K562 treated with DMSO at 1 percent for 48 hours (cell line): ENCODE results near the gene GPHA2. TPM values are rescaled to one million over a fixed set of nuclear protein-coding genes. Genes with fewer than 3 reads are reported as not detected.

Source experiments
- total RNA-seq: library from RNA; unstranded; fragments of 300-600 nt; gene quantifications from 2 replicates; pipeline ENCODE4 v1.2.3, GENCODE V29; 2022; ENCODE audit warnings: low replicate concordance; ENCODE audit errors: extremely low read depth

The GPHA2 gene, protein sequence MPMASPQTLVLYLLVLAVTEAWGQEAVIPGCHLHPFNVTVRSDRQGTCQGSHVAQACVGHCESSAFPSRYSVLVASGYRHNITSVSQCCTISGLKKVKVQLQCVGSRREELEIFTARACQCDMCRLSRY
- total RNA-seq: not detected in 2 replicates

DNA sequence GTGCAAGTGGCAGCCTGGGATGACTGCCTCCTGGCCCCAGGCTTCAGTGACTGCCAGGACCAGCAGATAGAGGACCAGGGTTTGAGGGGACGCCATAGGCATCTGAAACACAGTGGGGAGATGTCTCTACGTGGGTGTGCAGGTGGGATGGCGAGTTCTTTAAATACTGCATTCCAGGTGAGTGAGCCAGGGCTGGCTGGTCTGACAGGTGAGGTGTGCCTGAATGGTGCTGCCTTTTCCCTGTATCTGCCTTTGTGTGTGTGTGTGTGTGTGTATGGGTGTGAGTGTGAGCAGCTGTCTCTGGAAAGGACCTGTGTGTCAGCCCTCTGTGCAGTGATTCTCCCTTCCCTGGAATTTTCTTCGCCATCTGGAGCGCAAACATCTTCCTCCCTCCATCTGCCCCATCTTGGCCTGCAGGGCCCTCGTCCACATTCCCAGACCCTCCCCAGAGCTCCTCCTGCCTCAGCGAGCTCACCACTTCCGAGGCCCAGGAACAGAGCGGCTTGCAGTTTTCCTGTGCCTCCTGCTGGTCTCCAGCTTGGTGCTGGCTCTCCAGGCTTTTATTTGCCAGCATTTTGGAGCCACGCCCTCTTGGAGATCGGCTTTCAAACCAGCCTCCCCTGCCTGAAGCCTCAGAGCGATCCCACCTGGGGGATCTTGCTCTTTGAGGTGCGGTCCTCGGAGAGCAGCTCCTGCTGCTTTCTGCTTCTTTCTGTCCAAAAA lies at the start of gene GPHA2:
TSS of gene GPHA2 (minus strand) at position 535 of the 723 bp plus-strand sequence. CDS start at position 102, 433 bp downstream.

DNA sequence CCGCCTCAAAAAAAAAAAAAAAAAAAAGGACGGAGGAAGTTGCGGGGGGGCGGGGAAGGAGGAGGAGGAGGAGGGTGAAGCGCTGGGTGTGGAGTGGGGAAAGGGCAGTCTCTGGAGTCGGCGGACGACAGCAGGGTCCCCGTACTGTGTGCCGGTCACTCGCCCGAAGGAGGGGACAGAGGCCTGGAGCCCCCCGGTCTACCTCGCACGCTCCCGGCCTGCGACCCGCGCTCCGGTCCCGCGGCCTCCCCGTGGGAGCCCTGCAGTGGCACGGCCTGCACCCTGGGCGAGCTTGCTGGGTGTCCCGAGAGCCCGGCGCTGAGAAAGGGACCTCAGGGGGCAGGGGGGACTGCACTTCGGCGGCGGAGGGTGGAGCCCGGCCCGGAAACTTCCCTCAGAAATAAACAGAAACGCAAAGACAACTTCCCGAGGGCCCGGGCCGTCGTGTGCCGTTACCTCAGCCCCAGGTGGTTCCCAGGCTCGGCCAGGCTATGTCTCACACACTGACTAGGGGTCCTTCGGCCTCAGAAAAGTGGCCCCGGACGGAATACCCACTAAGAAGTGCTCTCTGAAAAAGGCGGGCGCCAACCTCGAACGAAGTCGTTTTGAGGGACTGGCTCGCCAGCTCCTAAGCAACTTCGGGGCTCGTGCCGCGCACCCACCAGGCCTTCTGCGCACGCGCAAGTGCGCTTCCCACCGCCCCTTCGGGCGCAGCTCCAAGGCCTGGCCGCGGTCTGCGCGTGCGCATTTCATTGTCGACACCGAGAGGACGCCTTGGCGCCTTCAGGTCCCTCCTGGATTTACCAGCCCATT lies 35.9 kb upstream of the GPHA2 start, which contains the start of gene MAJIN:
TSS of gene MAJIN (minus strand) at position 688 of the 813 bp plus-strand sequence. CDS start 12,703 bp downstream, outside the sequence.

DNA sequence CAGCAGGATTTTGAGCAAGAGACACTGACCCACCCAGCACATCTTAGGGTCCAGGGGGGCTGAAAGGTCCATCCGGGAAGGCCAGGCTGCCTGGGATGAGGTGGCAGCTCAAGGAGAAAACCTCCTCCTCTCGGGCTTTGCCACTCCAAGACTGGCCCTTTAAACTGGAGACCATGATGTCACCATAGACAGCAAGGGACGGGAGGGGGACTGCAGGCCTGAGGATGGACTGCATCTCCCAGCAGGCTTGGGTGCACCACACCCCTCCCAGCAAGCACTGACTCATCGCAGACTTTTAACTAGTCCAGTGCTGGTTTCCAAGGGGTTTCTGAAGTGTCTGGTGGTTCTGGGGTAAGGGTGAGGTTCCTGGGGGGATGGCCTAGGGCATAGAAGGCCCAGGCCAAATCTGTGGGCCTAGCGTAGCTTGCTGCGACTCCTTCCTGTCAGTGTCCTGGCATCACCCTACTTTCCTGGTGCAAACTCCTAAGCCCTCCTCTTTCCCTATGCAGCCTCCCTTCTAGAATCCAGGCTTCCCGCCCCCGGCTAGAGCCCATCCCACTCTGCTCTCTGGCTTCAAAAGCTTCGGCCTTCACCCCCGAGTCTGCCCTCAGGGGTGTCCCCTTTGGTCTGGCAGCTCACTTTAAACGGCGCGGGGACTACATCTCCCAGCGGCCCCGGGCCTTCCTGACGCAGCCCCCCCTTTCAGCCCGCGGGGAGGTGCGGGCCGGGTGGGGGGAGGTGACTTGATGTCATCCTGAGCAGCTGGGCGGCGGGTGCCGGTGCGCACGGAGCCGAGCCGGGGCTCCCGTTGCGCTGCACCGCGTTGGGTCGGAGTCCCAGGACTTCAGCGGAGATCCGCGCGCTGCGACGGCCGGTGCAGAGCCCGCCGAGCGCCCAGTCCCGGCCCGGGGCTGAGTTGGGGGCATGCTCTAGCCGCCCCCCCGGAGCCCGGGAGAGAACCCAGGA lies 11.5 kb downstream of the GPHA2 start, which contains the start of gene PPP2R5B:
TSS of gene PPP2R5B (plus strand) at position 746 of the 966 bp plus-strand sequence. CDS start 1,046 bp downstream, outside the sequence.

DNA sequence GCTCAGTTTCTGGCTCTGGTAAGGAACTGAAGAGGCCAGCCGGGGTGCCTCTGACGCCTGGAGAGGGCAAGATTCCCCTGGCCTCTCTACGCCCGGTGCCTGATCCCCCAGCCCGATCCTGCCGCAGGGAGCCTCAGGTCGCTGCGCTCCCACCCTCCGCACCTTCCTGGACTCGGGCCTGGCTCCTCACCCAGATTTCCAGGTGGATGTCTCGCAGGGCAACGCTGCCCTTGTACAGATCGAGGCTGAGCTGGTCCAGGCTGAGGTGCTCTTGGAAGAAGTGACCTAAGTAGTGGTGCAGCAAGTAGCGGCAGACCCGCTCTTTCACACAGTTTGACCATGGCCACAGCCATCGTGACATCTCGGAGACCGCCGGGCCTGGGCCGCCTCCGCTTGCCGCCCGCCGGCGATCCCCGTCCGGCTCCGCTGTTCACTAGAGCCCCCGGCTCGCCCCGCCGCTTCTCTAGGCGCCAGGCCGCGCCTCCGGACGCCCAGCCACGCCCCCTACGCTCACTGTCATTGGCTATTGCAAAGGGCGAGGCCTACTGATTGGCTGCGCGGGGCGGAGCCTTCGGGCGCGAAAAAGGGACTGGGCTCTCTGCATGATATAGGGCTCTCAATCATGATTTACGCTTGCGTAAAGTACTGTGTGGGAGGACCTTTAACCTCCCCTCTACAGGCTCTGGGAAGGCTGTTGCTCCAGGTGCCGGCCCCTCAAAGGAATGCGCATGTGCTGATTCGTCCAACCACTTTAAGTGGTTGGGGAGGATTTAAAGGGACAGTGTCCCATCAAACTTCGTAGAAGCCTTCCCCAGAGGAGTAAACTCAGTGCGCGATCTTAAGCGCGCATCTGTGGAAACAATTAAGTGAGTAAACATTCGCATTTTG lies 18.7 kb downstream of the GPHA2 start, which contains the start of gene ATG2A:
TSS of gene ATG2A (minus strand) at position 435 of the 888 bp plus-strand sequence. CDS start at position 361, 74 bp downstream.

Other genes starting within 250 kb of the GPHA2 start
- gene NRXN2, start 212.7 kb downstream of the GPHA2 start, total RNA-seq: not detected in 2 replicates
- not detected in 2 replicates for gene RASGRP2, start 191.8 kb downstream of the GPHA2 start, total RNA-seq
- gene PYGM, start 175.9 kb downstream of the GPHA2 start, total RNA-seq: not detected in 2 replicates
- gene SF1, start 157.4 kb downstream of the GPHA2 start, total RNA-seq: not detected in 2 replicates
- gene MAP4K2, start 132.7 kb downstream of the GPHA2 start, total RNA-seq: not detected in 2 replicates
- not detected in 2 replicates for gene MEN1, start 125.3 kb downstream of the GPHA2 start, total RNA-seq
- gene CDC42BPG, start 91.2 kb downstream of the GPHA2 start, total RNA-seq: not detected in 2 replicates
- gene EHD1, start 57.3 kb downstream of the GPHA2 start, total RNA-seq: not detected in 2 replicates
- gene ATG2A, start 18.7 kb downstream of the GPHA2 start, total RNA-seq: not detected in 2 replicates
- gene PPP2R5B, start 11.2 kb downstream of the GPHA2 start, total RNA-seq: not detected in 2 replicates
- gene MAJIN, start 36.2 kb upstream of the GPHA2 start, total RNA-seq: not detected in 2 replicates
- gene BATF2, start 61.1 kb upstream of the GPHA2 start, total RNA-seq: not detected in 2 replicates
- gene ARL2, start 78.3 kb upstream of the GPHA2 start, total RNA-seq: not detected in 2 replicates
- not detected in 2 replicates for gene SNX15, start 91.5 kb upstream of the GPHA2 start, total RNA-seq
- gene SAC3D1, start 105.3 kb upstream of the GPHA2 start, total RNA-seq: not detected in 2 replicates
- gene NAALADL1, start 122.7 kb upstream of the GPHA2 start, total RNA-seq: not detected in 2 replicates
- gene CDCA5, start 148.1 kb upstream of the GPHA2 start, total RNA-seq: not detected in 2 replicates
- gene ZFPL1, start 148.3 kb upstream of the GPHA2 start, total RNA-seq: not detected in 2 replicates
- not detected in 2 replicates for gene VPS51, start 160.3 kb upstream of the GPHA2 start, total RNA-seq
- not detected in 2 replicates for gene TM7SF2, start 176.0 kb upstream of the GPHA2 start, total RNA-seq
- not detected in 2 replicates for gene ZNHIT2, start 181.8 kb upstream of the GPHA2 start, total RNA-seq
- not detected in 2 replicates for gene FAU, start 186.2 kb upstream of the GPHA2 start, total RNA-seq
- gene MRPL49, start 186.4 kb upstream of the GPHA2 start, total RNA-seq: not detected in 2 replicates
- gene SYVN1, start 198.6 kb upstream of the GPHA2 start, total RNA-seq: not detected in 2 replicates
- not detected in 2 replicates for gene SPDYC, start 234.3 kb upstream of the GPHA2 start, total RNA-seq
- gene CAPN1, start 246.0 kb upstream of the GPHA2 start, total RNA-seq: not detected in 2 replicates